HG03045 (cell line): ENCODE results near the gene OSTC.
A peak's percentile ranks its signal among the peaks of the same experiment; 100 is the strongest.

Source experiments
- ATAC-seq: cut with Tn5 transposase; IDR thresholded peaks from one replicate; pipeline ENCODE4 v1.9.1; 2021; ENCODE audit warnings: mild to moderate bottlenecking, moderate library complexity; ENCODE audit not compliant: unreplicated experiment

Gene OSTC

DNA sequence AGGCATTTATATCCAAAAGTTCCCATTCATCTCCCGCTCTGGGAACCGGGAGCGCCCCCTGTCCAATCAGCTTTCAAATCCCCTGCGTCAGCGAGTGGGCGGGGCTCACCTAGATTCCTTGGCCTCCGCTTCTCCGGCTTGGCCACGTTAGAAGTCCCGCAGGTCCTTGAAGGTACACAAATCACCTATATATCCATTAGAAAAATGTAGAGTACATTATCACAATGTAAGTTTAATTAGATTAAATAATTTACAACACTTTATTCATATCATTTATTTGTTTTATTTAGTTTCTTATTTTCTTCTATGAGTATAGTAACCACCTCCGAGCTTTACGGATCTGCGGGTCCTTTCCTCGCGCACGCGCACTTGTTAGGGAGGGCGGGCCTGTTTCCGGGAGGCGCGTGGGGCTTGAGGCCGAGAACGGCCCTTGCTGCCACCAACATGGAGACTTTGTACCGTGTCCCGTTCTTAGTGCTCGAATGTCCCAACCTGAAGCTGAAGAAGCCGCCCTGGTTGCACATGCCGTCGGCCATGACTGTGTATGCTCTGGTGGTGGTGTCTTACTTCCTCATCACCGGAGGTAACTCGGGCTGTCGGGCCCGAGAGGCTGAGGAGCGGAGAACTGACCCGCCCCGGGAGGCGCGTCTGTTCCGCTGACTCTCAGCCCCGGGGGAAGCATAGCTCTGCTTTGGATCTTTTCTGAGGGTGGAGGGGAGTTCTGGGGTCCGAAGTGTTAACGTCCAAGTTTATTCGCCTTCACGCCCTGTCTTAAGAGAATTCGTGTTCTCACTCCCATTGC, at the start of gene OSTC:
OSTC (plus strand) TSS at position 388 of the 802 bp plus-strand sequence; CDS start at position 445, 57 bp downstream.
- peak; percentile 93 for ATAC-seq

DNA sequence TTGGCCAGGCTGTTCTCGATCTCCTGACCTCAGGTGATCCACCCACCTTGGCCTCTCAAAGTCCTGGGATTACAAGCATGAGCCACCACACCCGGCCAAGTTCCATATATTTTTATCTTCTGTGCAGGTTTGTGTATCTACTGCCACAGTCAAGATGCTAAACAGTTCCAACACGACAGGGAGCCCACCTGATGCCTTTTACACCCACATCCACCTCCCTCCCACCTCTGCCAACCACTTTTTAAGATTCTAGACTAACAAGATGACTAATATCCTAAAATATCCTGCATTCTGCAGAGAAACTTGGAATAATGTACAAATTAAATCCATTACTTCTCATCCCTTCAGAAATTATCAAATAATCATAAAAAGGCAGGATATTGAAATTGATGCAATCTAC, 49.3 kb upstream of the OSTC start:
- no peak for ATAC-seq

DNA sequence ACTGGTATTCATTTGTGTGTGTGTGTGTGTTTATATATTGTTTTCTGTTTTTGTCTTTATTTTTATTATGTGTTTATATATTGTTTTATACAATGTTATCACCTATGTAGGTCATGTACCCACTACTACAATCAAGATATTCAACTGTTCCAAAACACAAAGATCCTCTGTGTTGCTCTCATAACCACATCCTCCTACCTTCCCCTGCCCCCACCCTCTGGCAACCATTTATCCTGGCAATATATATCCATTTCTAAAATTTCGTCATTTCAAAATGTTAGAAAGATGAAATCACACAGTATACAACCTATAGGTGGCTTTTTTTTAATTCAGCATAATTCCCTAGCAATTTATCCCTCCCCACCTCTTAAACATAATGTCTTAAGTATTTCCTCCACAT, 48.9 kb upstream of the OSTC start:
- no peak for ATAC-seq

DNA sequence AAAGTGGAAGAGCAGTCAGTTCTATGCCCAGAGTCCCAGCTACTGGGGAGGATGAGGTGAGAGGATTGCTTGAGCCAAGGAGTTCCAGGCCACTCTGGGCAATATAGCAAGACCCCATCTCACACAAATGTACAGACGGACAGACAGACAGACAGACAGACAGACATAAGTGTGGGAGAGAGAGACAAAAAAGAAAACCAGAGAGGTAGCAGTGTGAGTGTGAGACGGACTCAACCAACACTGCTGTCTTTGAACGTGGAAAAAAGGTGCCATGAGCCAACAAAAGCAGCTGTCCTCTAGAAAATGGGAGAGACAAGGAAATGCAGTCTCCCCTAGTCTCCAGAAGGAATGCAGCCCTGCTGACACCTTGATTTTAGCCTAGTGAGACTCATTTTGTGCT, 48.2 kb upstream of the OSTC start:
- no peak for ATAC-seq

DNA sequence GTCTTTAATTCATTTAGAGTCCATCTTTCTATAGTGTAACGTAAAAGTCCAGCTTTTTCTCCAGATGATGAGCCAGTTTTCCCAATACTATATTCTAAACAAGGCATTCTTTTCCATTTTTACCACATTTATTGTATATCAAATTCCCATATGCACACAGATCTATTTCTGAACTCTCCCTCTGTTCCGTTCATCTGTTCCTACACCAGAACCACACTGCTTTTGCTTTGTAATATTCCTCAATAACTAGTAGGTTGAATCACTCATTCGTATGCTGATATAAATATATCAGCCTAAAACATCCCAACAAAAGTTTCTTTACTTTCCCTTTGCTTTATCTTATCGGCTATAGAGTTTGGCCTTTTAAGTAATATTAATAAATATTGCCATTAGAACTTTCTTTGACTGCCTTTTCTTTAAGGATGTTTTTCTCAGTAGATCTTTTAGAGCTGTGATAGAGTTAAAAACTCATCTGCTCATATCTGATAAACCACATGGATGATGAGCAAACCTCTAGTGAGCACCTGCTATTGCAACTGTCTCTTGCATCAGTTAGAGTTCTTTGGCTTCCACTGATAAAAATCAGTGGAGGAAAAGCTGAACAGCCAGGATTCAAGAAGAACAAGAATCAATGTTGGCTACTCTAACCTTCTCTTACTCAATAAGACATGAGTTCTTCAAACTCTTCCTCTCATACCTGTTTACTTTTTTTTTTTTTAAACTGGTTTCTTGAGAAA, 43.2 kb upstream of the OSTC start:
- no peak for ATAC-seq

DNA sequence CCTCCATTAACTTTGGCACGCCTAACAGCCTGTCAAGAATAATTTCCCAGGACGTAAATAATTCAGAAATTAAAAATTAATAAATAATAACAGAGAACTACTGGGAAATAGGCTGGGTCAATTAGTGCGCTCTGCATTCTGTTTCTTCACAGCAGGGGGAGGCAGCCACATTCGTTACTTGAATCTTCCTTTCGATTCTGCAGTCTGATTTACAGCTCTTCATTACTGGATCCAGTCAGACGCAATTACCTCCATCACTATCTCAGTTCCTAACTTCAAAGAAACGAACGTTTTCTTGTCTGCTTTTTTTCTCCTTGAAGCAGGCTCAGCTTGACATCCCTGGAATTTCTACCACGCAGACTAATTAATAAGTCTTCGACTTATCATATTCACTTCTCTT, 39.0 kb upstream of the OSTC start:
- ATAC-seq: no peak

DNA sequence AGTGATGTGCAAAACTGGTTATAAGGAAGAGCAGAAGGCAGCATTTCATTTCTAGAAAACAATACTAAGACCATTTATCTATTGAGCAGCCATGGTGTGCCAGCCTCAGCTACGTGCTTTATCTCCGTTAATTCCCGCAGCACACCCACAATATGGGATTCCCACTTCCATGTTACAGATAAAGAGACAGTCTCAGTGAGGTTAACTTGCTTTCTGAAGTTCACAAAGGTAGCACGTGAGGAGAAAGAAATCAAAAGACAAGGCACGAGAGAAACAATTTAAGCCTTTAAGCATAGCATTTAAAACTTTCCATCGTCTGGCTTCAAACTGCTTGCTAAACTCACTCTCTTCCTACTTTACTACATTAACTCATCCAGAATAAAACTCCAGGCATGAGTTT, 38.0 kb upstream of the OSTC start:
- no peak for ATAC-seq

DNA sequence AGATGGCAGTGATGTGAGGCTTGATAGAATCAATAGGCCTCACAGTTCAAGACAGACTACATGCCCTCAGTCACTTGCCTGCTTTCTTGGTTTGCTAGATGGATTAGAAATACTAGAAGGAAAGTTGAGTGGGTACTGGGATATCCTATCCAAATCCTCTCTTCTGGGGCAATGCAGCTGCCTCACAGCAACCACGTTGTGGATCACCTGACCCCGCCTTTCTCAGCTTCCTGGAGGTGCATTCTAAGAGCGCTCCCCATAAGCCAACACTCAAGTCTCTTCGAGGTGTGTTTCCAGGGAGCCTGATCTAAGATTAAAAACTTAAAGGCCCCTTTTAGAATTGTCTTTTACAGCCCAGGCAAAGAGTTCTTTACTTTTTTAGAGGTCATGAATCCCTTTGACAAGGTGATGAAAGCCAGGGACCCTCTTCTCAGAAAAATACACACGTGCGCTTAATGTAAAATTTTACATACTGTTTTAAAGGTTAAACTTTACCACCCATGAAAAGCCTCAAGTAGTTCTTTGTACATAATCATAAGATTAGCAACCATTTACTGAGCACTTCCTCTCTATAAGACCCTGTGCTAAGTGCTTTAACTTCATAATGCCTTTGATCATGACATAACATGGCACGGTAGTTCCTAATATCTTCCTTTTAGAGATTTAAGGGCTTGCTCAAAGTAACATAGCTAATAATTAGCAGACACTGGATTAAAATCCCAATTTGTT, 30.9 kb upstream of the OSTC start:
- peak; percentile 5 for ATAC-seq

DNA sequence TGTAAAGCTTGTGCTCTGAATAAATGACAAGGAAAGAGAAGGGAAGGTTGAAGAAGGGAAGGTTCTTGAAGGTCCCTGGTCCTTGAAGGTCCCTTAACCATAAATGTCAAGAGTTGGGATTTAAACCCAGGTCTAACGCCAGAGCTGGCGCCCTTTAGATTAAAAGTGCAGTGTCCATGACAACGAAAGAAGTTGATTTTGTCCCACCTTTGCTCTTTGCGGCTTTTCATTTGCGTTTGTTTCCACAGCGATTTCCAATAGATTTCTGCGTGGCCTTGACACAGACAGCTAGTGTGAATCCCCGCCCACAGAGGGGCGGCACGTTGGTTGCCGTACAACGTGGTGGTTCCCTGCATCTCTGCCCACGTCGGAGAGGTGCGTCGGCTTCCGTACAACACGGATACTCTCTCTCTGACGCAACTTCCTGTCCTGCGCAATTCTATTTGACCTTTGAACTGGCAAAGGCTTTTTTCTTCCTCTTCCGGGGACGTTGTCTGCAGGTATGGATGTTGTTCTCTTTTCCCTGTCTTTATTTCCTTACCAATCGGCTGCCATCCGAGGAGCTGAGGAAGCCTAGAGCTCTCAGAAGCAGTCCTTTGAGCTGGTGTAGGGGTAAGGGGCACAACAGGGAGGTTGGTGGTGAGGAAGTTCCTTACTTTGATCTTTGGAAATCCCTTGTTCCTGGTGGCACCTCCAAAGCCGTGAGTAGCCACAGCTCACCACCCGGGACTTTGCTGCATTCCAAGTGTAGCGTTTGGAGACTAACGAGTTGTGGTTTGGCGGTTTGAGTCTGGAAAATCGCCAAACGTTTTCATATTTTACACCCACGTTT, 30.1 kb upstream of the OSTC start, which contains the start of gene RPL34:
RPL34 (plus strand) TSS at position 476 of the 832 bp plus-strand sequence. CDS start 1,384 bp downstream, outside the sequence.
- ATAC-seq: peak; percentile 100

DNA sequence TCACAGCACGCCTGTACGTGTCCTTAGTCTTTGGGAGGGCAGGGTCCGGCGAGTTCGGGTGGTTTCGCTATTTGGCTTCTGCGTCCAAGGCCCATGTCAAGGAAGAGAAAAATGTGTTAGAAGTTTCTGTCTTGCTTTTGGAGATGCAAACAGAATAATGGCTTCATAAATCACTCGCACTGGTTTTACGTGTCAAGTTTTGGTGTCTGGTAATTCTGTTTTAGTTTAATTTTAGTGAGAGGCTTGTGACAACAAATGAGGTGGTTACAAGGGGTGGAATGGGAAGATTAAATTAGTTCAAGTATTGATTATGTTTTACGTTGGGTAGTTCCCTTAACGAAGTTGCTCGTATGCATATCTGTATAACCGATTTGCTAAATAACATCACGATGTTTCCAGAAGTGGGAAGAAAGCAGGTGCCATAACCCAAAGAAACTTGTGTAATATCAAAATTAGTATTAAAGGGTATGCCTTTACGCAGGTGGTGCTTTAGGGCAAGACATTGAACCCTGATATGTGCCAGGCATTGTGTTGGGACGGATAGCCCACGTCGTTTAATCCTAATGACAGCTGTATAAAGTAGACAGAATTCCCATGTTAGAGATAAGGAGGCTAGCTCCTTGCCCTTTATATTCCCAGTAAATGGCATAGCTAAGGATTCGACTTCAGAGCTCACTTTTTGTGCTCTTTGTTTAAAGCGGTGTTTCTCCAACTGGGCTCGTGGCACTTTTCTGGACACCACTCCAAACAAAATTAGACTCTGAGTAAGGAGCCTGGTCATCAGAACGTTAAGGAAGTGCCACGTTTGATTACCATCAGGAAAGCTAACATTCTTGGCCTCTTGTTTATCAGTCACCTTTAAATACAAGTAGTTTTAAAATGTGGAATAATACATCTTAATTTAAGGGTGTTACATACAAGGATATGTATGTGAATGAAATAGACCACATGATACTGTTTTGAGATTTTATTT, 29.2 kb upstream of the OSTC start:
- no peak for ATAC-seq

DNA sequence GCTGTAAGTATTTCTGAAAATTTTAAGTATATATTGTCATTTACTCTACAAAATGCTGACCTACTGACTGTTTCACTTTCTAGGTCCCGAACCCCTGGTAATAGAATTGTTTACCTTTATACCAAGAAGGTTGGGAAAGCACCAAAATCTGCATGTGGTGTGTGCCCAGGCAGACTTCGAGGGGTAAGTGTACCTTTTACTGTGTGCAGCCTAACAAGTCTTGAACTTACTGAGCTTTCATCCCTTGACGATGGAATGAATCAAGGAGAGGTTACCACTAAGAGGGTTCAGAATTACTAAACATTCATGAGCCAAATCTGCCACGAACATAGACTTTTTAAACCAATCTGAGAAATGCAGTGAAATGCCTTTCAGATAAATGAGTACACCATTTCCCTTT, 28.4 kb upstream of the OSTC start:
- ATAC-seq: no peak

DNA sequence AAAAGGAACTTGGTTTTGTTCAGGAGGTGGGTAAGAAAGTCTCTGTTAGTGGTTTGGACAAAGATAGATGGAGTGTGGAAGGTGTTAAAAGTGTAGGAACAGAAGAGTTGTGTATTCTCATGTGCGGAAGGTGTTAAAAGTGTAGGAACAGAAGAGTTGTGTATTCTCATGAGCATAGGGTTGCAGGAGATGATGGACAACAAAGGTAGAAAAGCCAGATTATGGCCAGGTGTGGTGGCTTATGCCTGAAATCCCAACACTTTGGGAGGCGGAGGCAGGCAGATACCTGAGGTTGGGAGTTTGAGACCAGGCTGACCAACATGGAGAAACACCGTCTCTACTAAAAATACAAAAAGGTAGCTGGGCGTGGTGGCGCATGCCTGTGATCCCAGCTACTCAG, 27.6 kb upstream of the OSTC start:
- no peak for ATAC-seq

DNA sequence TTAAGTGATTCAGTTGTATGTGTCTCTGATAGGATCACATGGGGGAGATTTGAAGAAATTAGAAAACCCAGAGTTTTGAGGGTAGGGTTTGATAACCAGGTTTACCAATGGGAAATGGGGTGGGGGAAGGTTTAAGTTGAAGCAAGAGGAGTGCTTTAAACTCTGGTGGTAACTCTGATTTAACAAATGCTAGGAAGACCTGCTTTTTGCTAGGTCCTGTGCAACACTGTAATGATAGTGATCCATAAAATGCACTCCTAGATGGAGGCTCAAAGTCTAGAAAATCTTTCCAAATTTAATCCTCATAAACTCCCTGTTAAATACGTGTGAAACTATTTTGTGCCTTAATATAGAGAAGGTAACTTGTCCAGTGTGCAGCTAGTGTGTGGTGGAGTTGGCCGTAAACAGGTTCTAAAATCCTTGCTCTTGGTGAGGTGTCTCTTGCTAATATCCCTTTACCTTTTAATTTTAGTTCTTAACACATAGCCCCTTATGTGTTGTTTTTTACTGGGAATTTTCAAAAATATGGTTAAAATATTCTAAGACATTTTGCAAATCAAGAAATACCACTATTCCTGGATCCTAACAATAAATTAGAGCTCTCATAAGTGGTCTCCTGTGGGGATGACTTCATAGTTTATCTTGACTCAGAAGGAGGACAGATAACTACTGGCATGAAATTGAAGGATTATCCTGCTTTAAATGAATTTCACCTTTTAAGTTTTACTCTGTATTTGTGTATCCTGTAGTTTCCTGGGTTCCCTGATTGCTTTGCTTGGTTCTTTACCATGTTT, 25.9 kb upstream of the OSTC start:
- ATAC-seq: no peak

DNA sequence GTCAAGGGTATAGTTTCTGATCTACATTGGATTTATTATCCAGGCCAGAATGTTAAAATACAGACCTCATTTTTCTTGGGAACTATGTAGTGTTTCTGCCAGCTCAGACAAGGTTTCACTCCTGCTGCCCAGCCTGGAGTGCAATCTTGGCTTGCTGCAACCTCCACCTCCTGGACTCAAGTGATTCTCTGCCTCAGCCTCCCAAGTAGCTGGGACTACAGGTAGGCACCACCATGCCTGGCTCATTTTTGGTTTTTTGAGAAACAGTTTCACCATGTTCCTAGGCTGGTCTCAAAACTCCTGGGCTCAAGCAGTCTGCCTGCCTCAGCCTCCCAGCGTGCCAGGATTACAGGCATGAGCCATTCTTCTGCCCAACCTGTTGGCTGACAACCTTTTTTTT, 24.3 kb upstream of the OSTC start:
- no peak for ATAC-seq

DNA sequence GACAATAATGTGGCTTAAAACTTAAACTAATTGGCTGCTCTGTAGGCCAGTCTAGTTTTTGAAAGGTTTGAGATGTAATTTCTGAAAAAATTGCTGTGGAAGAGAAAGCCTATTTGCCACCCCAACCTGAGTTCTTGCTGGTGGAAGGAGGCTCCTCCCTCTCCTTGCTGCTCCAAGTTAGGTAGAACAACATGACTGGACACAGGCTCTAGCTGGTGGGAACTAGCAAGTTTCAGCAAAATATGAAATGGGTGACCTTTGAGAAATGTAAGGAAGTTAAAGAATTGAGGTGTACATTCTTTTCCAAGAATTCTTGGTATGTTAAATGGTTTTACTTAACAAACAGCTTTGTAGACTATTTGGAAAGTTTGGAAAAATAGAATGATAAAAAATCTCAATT, 22.0 kb upstream of the OSTC start:
- ATAC-seq: no peak

DNA sequence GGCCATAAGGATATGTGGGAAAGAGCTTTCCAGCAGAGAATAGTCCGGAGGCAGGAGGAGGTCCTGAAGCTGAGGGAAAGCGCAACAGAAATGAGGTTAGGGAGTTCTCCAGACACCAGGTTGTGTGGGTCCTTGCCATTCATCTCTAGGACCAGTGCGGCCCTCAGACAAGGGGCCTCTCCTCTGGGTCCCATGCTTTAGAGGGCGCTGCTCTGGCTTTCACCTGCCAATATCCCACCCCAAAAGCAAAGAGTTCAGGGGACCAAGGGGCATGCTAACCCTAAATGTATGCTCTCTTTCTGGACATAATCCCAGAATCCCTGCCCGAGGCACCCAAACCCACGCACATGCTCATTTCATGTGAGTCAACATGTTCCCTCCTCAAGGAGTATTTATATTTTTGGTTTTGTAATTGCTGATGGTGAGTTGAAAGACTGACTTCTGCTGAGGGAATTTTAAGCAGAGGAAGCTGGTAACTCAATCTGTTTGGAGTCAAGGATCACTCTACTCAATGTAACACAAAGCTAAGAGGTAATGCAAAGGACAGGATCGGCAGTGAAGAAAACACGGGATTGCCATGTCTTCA, 15.2 kb upstream of the OSTC start:
- ATAC-seq: no peak

DNA sequence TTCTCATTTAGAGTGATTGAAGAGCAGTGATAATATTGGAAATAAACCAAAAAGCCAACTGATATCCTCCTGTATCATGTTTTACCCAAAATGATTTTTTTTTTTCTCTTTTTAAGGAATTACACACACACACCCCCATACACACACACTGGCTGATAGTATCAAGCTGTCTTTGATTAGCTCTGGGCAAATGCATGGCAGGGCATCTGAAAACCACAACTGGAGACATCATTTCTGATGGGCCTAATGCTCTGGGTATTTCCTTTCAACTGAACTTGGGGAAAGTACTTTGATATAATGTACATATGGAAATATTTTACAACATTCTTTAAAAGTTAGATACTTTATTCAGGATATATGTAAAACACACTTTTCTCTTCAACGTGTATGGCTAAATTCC, 14.2 kb upstream of the OSTC start:
- ATAC-seq: no peak

DNA sequence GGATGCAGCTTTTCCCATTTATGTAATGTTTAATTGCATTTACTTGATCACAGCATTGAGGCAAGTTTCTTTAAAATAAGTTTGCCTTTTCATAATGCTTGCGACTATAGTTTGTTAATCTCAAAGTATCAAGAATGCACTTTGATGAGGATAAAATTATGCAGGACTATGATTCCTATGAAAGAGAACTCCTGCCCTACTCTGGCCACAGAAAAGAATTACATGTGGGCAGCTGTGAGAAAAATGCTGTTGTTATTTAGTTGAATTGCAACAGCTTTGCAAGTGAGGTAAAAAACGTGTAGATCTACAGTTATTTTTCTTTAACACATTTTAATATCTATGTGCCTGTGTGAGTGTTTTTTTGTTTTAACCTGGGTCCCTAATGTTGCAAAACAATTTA, 12.5 kb upstream of the OSTC start:
- no peak for ATAC-seq
